ENCODE results near the gene TMEM179.

The TMEM179 gene

GRCh38 chr14:104542871-104543830, 61.4 kb downstream of the TMEM179 start:
- DNase-seq (ENCODE audit: low read depth), result no peak

GRCh38 chr14:104541905-104542465, 62.6 kb downstream of the TMEM179 start:
- no peak for DNase-seq (ENCODE audit: low read depth)

All from activated gamma-delta T cell treated with anti-CD3 and anti-CD28 coated beads, Interleukin-2, amount 50 U/mL, for 16 hours (primary cell).